Tibial artery (tissue), 4 donors: ENCODE measurements around the gene C10orf90.

Source experiments
- DNase-seq, 2 donors: peaks; one replicate each; pipeline ENCODE4 v3.0.0-alpha.2; 2019
- H3K27ac ChIP-seq, 2 donors: fragments of 200-600 bp; sonication (generic) in 1 of 2; 1 replicate in 1 of 2; 2 replicates in 1 of 2; pipeline ENCODE4 v1.5.1; 2018 to 2019; ENCODE audit warnings: mild to moderate bottlenecking in 1 of 2
- H3K27me3 ChIP-seq, 2 donors: fragments of 200-600 bp; sonication (generic) in 1 of 2; one replicate each; pipeline versions ENCODE4 v1.5.1 to v1.6.0; 2016 to 2019
- H3K36me3 ChIP-seq, 3 donors: fragments of 200-600 bp; sonication (generic) in 2 of 3; one replicate each; pipeline ENCODE4 v1.5.1; 2016 to 2019; ENCODE audit warnings: mild to moderate bottlenecking in 2 of 3
- H3K4me1 ChIP-seq, 4 donors: fragments of 200-600 bp; sonication (generic) in 2 of 4; 1 replicate in 3 of 4; 2 replicates in 1 of 4; pipeline ENCODE4 v1.5.1; 2016 to 2019
- H3K4me3 ChIP-seq, 2 donors: fragments of 200-600 bp; sonication (generic) in 1 of 2; 1 replicate in 1 of 2; 2 replicates in 1 of 2; pipeline ENCODE4 v1.5.1; 2018 to 2019; ENCODE audit warnings: mild to moderate bottlenecking in 2 of 2
- H3K9me3 ChIP-seq, 3 donors: fragments of 200-600 bp; sonication (generic) in 1 of 3; one replicate each; pipeline ENCODE4 v1.5.1; 2016 to 2019
- CTCF ChIP-seq, 2 experiments: fragments of 200-600 bp in 1 of 2; fragments of 450-650 bp in 1 of 2; IDR thresholded peaks; one replicate each; pipeline ENCODE4 v1.5.1; 2017 to 2019; ENCODE audit warnings: antibody characterized with exemption in 2 of 2, mild to moderate bottlenecking in 1 of 2, moderate library complexity in 1 of 2
- intact Hi-C: fragments of 100-400 bp; cut with DNase I; formaldehyde crosslinking; loops from one replicate; pipeline ENCODE4 v1.15.0; 2023; ENCODE audit warnings: low total_unique reads

C10orf90 gene

GRCh38 chr10:126640401-126640800 lies 30.1 kb downstream of the C10orf90 start:
- H3K4me3 ChIP-seq, result no peak overlapping the region
- no peak for DNase-seq
- intact Hi-C loops, result no loop called here

GRCh38 chr10:126639084-126639483 lies 31.4 kb downstream of the C10orf90 start:
- no peaks in the 10 kb centered on the region for H3K36me3 ChIP-seq
- H3K27me3 ChIP-seq, result no peaks in the 10 kb centered on the region
- no peak for TF ChIP-seq CTCF (IDR thresholded peaks at IDR 0.05)
- intact Hi-C loops, result no loop called here
- H3K4me3 ChIP-seq, result no peak overlapping the region
- no peak overlapping the region for H3K27ac ChIP-seq
- H3K9me3 ChIP-seq, result no peaks in the 10 kb centered on the region
- DNase-seq, result no peak
- no peaks in the 10 kb centered on the region for H3K4me1 ChIP-seq

More at GRCh38 chr10:126640401-126640800, 30.1 kb downstream of the C10orf90 start:
- Histone ChIP-seq H3K36me3 (no peaks in the 10 kb centered on the region), H3K27me3 (no peaks in the 10 kb centered on the region), H3K4me1 (no peaks in the 10 kb centered on the region), H3K27ac (no peak overlapping the region), H3K9me3 (no peaks in the 10 kb centered on the region)
- no peak for TF ChIP-seq CTCF (IDR thresholded peaks at IDR 0.05)

- DNase-seq, result no peak
- H3K4me3 ChIP-seq, result no peak overlapping the region
- no peaks in the 10 kb centered on the region for H3K27me3 ChIP-seq
- TF ChIP-seq CTCF (IDR thresholded peaks at IDR 0.05), result no peak
- H3K4me1 ChIP-seq, result no peaks in the 10 kb centered on the region
- no peaks in the 10 kb centered on the region for H3K36me3 ChIP-seq
- H3K27ac ChIP-seq, result no peak overlapping the region
- intact Hi-C loops, result no loop called here
- H3K9me3 ChIP-seq, result no peaks in the 10 kb centered on the region
These were observed 32.0 kb downstream of the C10orf90 start for GRCh38 chr10:126638542-126638941.

- H3K27me3 ChIP-seq, result no peaks in the 10 kb centered on the region
- no peak overlapping the region for H3K4me3 ChIP-seq
- no peak overlapping the region for H3K27ac ChIP-seq
- H3K4me1 ChIP-seq, result no peaks in the 10 kb centered on the region
- no peak for DNase-seq
- no peaks in the 10 kb centered on the region for H3K9me3 ChIP-seq
- intact Hi-C loops, result no loop called here
- H3K36me3 ChIP-seq, result no peaks in the 10 kb centered on the region
- TF ChIP-seq CTCF (IDR thresholded peaks at IDR 0.05), result no peak
These were observed 33.0 kb downstream of the C10orf90 start for GRCh38 chr10:126637501-126637900.

GRCh38 chr10:126634911-126635310 lies 35.6 kb downstream of the C10orf90 start:
- TF ChIP-seq CTCF (IDR thresholded peaks at IDR 0.05), result no peak
- no peak overlapping the region for H3K27ac ChIP-seq
- DNase-seq, result no peak

GRCh38 chr10:126634347-126634746 lies 36.1 kb downstream of the C10orf90 start:
- H3K27ac ChIP-seq, result no peak overlapping the region
- TF ChIP-seq CTCF (IDR thresholded peaks at IDR 0.05), result no peak
- intact Hi-C loops, result no loop called here

More at GRCh38 chr10:126634911-126635310, 35.6 kb downstream of the C10orf90 start:
- no peaks in the 10 kb centered on the region for H3K9me3 ChIP-seq
- no peak overlapping the region for H3K4me3 ChIP-seq
- H3K4me1 ChIP-seq, result no peaks in the 10 kb centered on the region
- peaks cover 0 to 4% of the 10 kb centered on the region in 2 donors for H3K27me3 ChIP-seq
- intact Hi-C loops, result no loop called here
- no peaks in the 10 kb centered on the region for H3K36me3 ChIP-seq

More at GRCh38 chr10:126634347-126634746, 36.1 kb downstream of the C10orf90 start:
- Histone ChIP-seq H3K27me3 (peaks cover 0 to 4% of the 10 kb centered on the region in 2 donors), H3K4me3 (no peak overlapping the region), H3K9me3 (no peaks in the 10 kb centered on the region), H3K4me1 (no peaks in the 10 kb centered on the region), H3K36me3 (no peaks in the 10 kb centered on the region)
- DNase-seq, result no peak
